ENCODE results near the gene HM13.
"Not testable (repeated sequence)": the region's sequence is repeated elsewhere in the genome, so short reads cannot be mapped to it uniquely, and the experiment has no call there.

HM13 gene

GRCh38 chr20:31576751-31577150 lies 62.5 kb downstream of the HM13 start:
- H3K27ac ChIP-seq, result no peak overlapping the region
- H3K4me1 ChIP-seq, result peaks cover 0 to 17% (median 16%) of the 10 kb centered on the region in 4 donors
- H3K4me3 ChIP-seq, result no peak overlapping the region
- DNase-seq, result no peak
- H3K9me3 ChIP-seq, result no peaks in the 10 kb centered on the region
- intact Hi-C loops (cut with DNase I; ENCODE audit: low total_unique reads), result no loop called here
- no peaks in the 10 kb centered on the region for H3K27me3 ChIP-seq
- no peaks in the 10 kb centered on the region for H3K36me3 ChIP-seq
- no peak for TF ChIP-seq CTCF (IDR thresholded peaks at IDR 0.05)

- intact Hi-C loops (cut with DNase I; ENCODE audit: low total_unique reads), result no loop called here
These were observed 63.0 kb downstream of the HM13 start for GRCh38 chr20:31577194-31577593.

GRCh38 chr20:31578448-31579138 lies 64.4 kb downstream of the HM13 start:
- no peak for TF ChIP-seq CTCF (IDR thresholded peaks at IDR 0.05)
- DNase-seq, result no peak
- no peaks in the 10 kb centered on the region for H3K36me3 ChIP-seq
- H3K9me3 ChIP-seq, result no peaks in the 10 kb centered on the region
- intact Hi-C loops (cut with DNase I; ENCODE audit: low total_unique reads), result no loop called here
- H3K4me1 ChIP-seq, result peaks cover 0 to 5% (median 3%) of the 10 kb centered on the region in 4 donors
- no peak overlapping the region for H3K27ac ChIP-seq
- H3K27me3 ChIP-seq, result no peaks in the 10 kb centered on the region
- H3K4me3 ChIP-seq, result no peak overlapping the region

More at GRCh38 chr20:31577194-31577593, 63.0 kb downstream of the HM13 start:
- no peak for TF ChIP-seq CTCF (IDR thresholded peaks at IDR 0.05)
- Histone ChIP-seq H3K27ac (no peak overlapping the region), H3K27me3 (no peaks in the 10 kb centered on the region), H3K4me1 (peaks cover 0 to 13% (median 12%) of the 10 kb centered on the region in 4 donors), H3K36me3 (no peaks in the 10 kb centered on the region), H3K9me3 (no peaks in the 10 kb centered on the region), H3K4me3 (no peak overlapping the region)
- DNase-seq, result no peak

- no peak overlapping the region for H3K27ac ChIP-seq
- no peak for DNase-seq
- intact Hi-C loops (cut with DNase I; ENCODE audit: low total_unique reads), result no loop called here
- no peaks in the 10 kb centered on the region for H3K27me3 ChIP-seq
- no peaks in the 10 kb centered on the region for H3K4me1 ChIP-seq
- H3K4me3 ChIP-seq, result no peak overlapping the region
- no peaks in the 10 kb centered on the region for H3K36me3 ChIP-seq
- no peaks in the 10 kb centered on the region for H3K9me3 ChIP-seq
- TF ChIP-seq CTCF (IDR thresholded peaks at IDR 0.05), result no peak
These were observed 65.0 kb downstream of the HM13 start for GRCh38 chr20:31579245-31579644.

- H3K27ac ChIP-seq; H3K36me3 ChIP-seq; intact Hi-C loops (cut with DNase I; ENCODE audit: low total_unique reads); H3K9me3 ChIP-seq; H3K27me3 ChIP-seq; DNase-seq; H3K4me1 ChIP-seq; H3K4me3 ChIP-seq: not testable (repeated sequence)
These were observed 65.9 kb downstream of the HM13 start for GRCh38 chr20:31579941-31580651.

DNA sequence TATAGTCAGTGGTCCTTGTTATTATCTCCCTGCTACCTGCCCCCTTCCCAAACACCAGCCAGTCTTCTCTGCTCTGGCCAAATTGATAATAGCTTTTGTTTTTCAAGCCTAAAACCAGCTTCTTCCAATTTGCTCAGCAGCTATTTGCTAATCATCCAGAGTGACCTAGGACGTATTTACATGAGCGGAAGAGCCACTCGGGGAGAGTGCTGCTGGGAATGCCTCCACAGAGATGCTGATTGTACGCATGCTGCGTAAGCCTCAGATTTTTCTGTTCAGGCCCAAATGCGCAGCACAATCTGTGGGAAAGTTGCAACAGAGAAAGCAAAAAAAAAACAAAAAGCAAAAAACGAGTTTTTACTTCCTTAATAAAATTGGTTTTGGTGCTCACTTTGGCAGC lies 66.5 kb downstream of the HM13 start:
- DNase-seq, result no peak
- Histone ChIP-seq H3K4me1 (no peaks in the 10 kb centered on the region), H3K27me3 (no peaks in the 10 kb centered on the region), H3K4me3 (no peak overlapping the region), H3K36me3 (no peaks in the 10 kb centered on the region), H3K27ac (no peak overlapping the region), H3K9me3 (no peaks in the 10 kb centered on the region)
- TF ChIP-seq CTCF (IDR thresholded peaks at IDR 0.05), result no peak
- intact Hi-C loops (cut with DNase I; ENCODE audit: low total_unique reads), result no loop called here

Measured in tibial artery (tissue), 4 donors.